HG02938 (cell line): ENCODE results near the gene CADM2.

Source experiments
- ATAC-seq: cut with Tn5 transposase; IDR thresholded peaks from one replicate; pipeline ENCODE4 v1.9.1; 2021; ENCODE audit warnings: mild to moderate bottlenecking, moderate library complexity; ENCODE audit not compliant: unreplicated experiment

The CADM2 gene

DNA sequence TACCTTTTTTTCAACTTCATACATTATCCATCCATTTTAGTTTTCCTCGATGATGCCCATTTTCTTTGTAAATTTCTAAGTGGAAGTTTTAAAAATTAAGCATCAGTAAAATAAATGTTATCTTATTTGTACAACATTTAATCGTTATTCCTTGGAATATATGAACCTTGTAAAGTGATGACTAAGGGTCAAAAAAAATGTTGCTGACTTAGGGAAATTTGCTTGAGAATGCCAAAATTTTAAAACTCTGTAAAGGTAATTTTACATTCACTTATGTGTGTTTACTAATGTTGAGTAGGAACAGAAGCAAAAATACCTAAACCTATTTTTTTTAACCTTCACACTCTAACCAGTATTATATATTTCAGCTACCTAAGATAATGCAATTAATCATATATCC is 1115.0 kb downstream of the CADM2 start:
- no peak for ATAC-seq

DNA sequence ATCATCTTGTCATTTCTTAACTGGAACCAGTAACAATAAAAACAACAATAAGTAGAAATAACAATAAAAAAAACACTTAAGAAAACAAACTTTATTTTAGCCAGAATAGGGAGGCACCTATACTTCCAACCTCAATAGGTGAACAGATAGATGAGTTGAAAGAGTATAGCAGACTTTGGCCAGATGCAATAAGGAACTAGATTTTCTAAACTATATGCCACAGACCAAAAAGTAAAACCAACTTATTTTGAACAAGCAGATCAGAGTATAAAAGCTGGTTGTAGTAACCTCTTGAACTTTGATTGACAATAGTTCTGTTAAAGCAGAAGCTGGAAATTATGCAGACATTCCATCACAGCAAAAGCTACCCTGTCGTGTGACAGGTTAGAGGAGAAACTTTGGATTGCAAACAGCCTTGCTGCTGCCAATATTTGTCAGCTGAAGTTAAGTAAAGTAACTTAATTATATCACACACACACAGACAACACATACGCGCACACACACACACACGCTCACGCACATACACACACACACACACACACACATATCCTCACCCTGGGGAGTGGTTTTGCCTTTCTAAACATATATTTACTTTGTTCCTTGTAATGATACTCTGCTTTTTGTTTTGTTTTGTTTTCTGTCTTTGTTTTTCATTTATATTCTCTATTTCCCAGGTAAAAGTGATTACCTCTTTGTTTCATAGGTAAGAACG is 1128.5 kb downstream of the CADM2 start:
- ATAC-seq, result no peak

DNA sequence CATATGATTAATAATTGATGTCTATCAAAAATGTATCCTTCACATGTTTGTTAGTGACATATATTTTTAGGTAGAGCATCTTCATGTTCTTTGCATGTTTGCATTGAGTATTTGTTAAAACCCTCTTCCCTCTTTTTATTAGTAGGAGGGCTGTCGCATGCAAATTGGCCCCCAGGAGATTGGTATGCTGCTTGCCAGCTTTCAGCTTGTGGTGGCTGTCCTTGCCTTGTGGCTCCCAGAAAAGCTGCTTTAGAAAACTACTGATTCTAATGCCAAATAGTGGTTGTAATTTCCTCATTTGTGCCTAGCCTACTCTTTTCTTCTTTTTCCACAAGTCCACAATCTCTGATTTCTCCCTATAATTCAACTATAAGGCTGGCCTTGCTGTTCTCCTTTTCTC is 1145.4 kb downstream of the CADM2 start:
- ATAC-seq, result no peak

DNA sequence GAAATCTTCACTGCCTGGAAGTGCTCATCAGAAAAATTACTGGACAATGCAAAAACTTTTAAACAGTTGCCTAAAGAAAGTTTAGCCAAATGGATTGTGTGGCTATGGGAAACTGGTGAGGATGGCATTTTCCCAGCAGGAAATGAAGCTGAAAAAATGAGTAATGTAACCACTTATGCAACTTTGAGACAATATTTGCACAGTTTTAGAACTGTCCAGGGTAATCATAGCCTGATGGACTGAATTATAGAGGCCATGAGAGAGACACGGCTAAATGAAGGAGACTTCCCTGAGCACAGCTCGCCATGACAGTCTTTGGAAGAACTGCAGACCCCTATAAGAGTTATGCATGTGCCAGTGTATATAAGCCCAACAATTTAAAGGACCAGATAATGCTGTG is 1150.6 kb downstream of the CADM2 start:
- ATAC-seq, result no peak
